H9 (cell line): ENCODE measurements around the gene ZSCAN5A. TPM values are rescaled to one million over a fixed set of nuclear protein-coding genes. Genes with fewer than 3 reads are reported as not detected.
"Not testable (repeated sequence)": the region's sequence is repeated elsewhere in the genome, so short reads cannot be mapped to it uniquely, and the experiment has no call there.

Experiments
- DNase-seq: peaks from one replicate; pipeline ENCODE4 v3.0.0-alpha.2; 2017
- H2AFZ ChIP-seq: one replicate; pipeline ENCODE4 v1.6.1; 2013; ENCODE audit warnings: mild to moderate bottlenecking, low read length, control low read depth, moderate library complexity
- H2AK5ac ChIP-seq: 2 replicates; pipeline ENCODE4 v1.6.1; 2013; ENCODE audit warnings: low read length, control low read depth, mixed read lengths; ENCODE audit not compliant: insufficient read length
- H2BK120ac ChIP-seq: one replicate; pipeline ENCODE4 v1.6.1; 2013; ENCODE audit warnings: low read depth, mild to moderate bottlenecking, low read length, control low read depth, inconsistent platforms; ENCODE audit not compliant: poor library complexity, severe bottlenecking
- H2BK12ac ChIP-seq: 2 replicates; pipeline ENCODE4 v1.6.1; 2013; ENCODE audit warnings: low read length, control low read depth, mixed read lengths, low read depth; ENCODE audit not compliant: insufficient read length
- H2BK15ac ChIP-seq: 2 replicates; pipeline ENCODE4 v1.6.1; 2013; ENCODE audit warnings: low read depth, low read length, control low read depth
- H2BK20ac ChIP-seq: one replicate; pipeline ENCODE4 v1.6.1; 2013; ENCODE audit warnings: low read depth, mild to moderate bottlenecking, low read length, control low read depth, inconsistent platforms; ENCODE audit not compliant: poor library complexity, severe bottlenecking
- H2BK5ac ChIP-seq: 2 replicates; pipeline ENCODE4 v1.6.1; 2013; ENCODE audit warnings: low read length, control low read depth, mixed read lengths; ENCODE audit not compliant: insufficient read length
- H3K14ac ChIP-seq: 2 replicates; pipeline ENCODE4 v1.6.1; 2013; ENCODE audit warnings: low read length, control low read depth; ENCODE audit not compliant: insufficient read depth
- H3K18ac ChIP-seq: 2 replicates; pipeline ENCODE4 v1.6.1; 2013; ENCODE audit warnings: low read depth, mild to moderate bottlenecking, mixed read lengths, low read length, control low read depth; ENCODE audit not compliant: insufficient read length
- H3K23ac ChIP-seq: 2 replicates; pipeline ENCODE4 v1.6.1; 2013; ENCODE audit warnings: low read length, control low read depth, mixed read lengths, low read depth; ENCODE audit not compliant: insufficient read length
- H3K23me2 ChIP-seq: 2 replicates; pipeline ENCODE4 v1.6.1; 2013; ENCODE audit warnings: low read depth, mild to moderate bottlenecking, mixed read lengths, low read length, control low read depth; ENCODE audit not compliant: insufficient read length, poor library complexity, severe bottlenecking
- H3K27ac ChIP-seq: 2 replicates; pipeline ENCODE4 v1.5.1; 2013; ENCODE audit warnings: low read length, control low read depth, mixed read lengths, low read depth; ENCODE audit not compliant: insufficient read length
- H3K27me3 ChIP-seq: 2 replicates; pipeline ENCODE4 v1.6.1; 2013; ENCODE audit warnings: low read length, control low read depth, inconsistent platforms; ENCODE audit not compliant: insufficient read depth
- H3K4ac ChIP-seq: 2 replicates; pipeline ENCODE4 v1.6.1; 2013; ENCODE audit warnings: low read depth, mild to moderate bottlenecking, control low read depth, inconsistent platforms, low read length, moderate library complexity
- H3K4me1 ChIP-seq: 2 replicates; pipeline ENCODE4 v1.6.1; 2013; ENCODE audit warnings: low read length, control low read depth, inconsistent platforms; ENCODE audit not compliant: insufficient read depth
- H3K4me2 ChIP-seq: 2 replicates; pipeline ENCODE4 v1.6.1; 2013; ENCODE audit warnings: low read length, control low read depth, mixed read lengths; ENCODE audit not compliant: insufficient read length, insufficient read depth
- H3K56ac ChIP-seq: 2 replicates; pipeline ENCODE4 v1.6.1; 2013; ENCODE audit warnings: low read depth, mild to moderate bottlenecking, mixed read lengths, low read length, control low read depth; ENCODE audit not compliant: insufficient read length
- H3K79me1 ChIP-seq: 2 replicates; pipeline ENCODE4 v1.6.1; 2013; ENCODE audit warnings: low read depth, mild to moderate bottlenecking, moderate library complexity, low read length, control low read depth, inconsistent platforms; ENCODE audit not compliant: insufficient read depth, poor library complexity, severe bottlenecking
- H3K79me2 ChIP-seq: 2 replicates; pipeline ENCODE4 v1.6.1; 2013; ENCODE audit warnings: low read length, control low read depth, inconsistent platforms; ENCODE audit not compliant: insufficient read depth
- H3K9ac ChIP-seq: 2 replicates; pipeline ENCODE4 v1.6.1; 2013; ENCODE audit warnings: low read length, control low read depth, mixed read lengths; ENCODE audit not compliant: insufficient read length; ENCODE audit errors: extremely low read depth
- H3K9me3 ChIP-seq: one replicate; pipeline ENCODE4 v1.6.1; 2013; ENCODE audit warnings: low read depth, low read length, inconsistent platforms; ENCODE audit not compliant: control insufficient read depth
- H3T11ph ChIP-seq: one replicate; pipeline ENCODE4 v1.6.1; 2013; ENCODE audit warnings: mild to moderate bottlenecking, low read length, control low read depth, inconsistent platforms
- H4K20me1 ChIP-seq: one replicate; pipeline ENCODE4 v1.6.1; 2013; ENCODE audit not compliant: control insufficient read depth, insufficient read length, insufficient read depth
- H4K5ac ChIP-seq: 2 replicates; pipeline ENCODE4 v1.6.1; 2013; ENCODE audit warnings: low read depth, mild to moderate bottlenecking, mixed read lengths, low read length, control low read depth; ENCODE audit not compliant: insufficient read length
- H4K8ac ChIP-seq: replicated peaks from 2 replicates; pipeline ENCODE4 v1.6.1; 2013; ENCODE audit warnings: low read length, control low read depth, mixed read lengths, low read depth; ENCODE audit not compliant: insufficient read length
- H4K91ac ChIP-seq: 2 replicates; pipeline ENCODE4 v1.6.1; 2013; ENCODE audit warnings: low read depth, mild to moderate bottlenecking, moderate library complexity, mixed read lengths, low read length, control low read depth; ENCODE audit not compliant: insufficient read length
- H3K27ac Mint-ChIP-seq, 3 experiments: 2 replicates in 2 of 3; 3 replicates in 1 of 3; pipeline ENCODE4 v1.8.0; 2020 to 2021; ENCODE audit warnings: mixed read lengths in 3 of 3, mild to moderate bottlenecking in 1 of 3, moderate library complexity in 1 of 3
- H3K27me3 Mint-ChIP-seq: 2 replicates; pipeline ENCODE4 v1.8.0; 2021; ENCODE audit warnings: low read depth, mild to moderate bottlenecking, moderate library complexity, mixed read lengths
- H3K36me3 Mint-ChIP-seq, 3 experiments: 2 replicates in 2 of 3; 3 replicates in 1 of 3; pipeline ENCODE4 v1.8.0; 2020 to 2021; ENCODE audit warnings: low read depth in 3 of 3, mixed read lengths in 3 of 3; ENCODE audit not compliant: insufficient read depth in 1 of 3
- H3K4me1 Mint-ChIP-seq, 2 experiments: 2 replicates each; pipeline ENCODE4 v1.8.0; 2020; ENCODE audit warnings: mixed read lengths in 2 of 2
- H3K4me3 Mint-ChIP-seq, 2 experiments: 2 replicates in 1 of 2; 3 replicates in 1 of 2; pipeline ENCODE4 v1.8.0; 2020 to 2021; ENCODE audit warnings: mild to moderate bottlenecking in 2 of 2, mixed read lengths in 2 of 2, moderate library complexity in 1 of 2
- H3K9me3 Mint-ChIP-seq, 2 experiments: 2 replicates in 1 of 2; 3 replicates in 1 of 2; pipeline ENCODE4 v1.8.0; 2020; ENCODE audit warnings: mild to moderate bottlenecking in 2 of 2, mixed read lengths in 2 of 2, moderate library complexity in 1 of 2
- WGBS: extraction: QIAGEN DNeasy Blood & Tissue Kit; methylation state at CpG from one replicate; pipeline ENCODE4 v1.1.7; 2013; ENCODE audit warnings: missing lambda C conversion rate, low lambda C conversion rate, mixed read lengths; ENCODE audit not compliant: insufficient read length; ENCODE audit errors: extremely low coverage; 5-methylcytosine and 5-hydroxymethylcytosine counted together
- total RNA-seq: library from RNA; stranded (reverse); gene quantifications from 2 replicates; pipeline ENCODE4 v1.2.1, GENCODE V29; 2021

Gene ZSCAN5A
- total RNA-seq, 1 experiment from 2014 or later: 12.5 TPM

DNA sequence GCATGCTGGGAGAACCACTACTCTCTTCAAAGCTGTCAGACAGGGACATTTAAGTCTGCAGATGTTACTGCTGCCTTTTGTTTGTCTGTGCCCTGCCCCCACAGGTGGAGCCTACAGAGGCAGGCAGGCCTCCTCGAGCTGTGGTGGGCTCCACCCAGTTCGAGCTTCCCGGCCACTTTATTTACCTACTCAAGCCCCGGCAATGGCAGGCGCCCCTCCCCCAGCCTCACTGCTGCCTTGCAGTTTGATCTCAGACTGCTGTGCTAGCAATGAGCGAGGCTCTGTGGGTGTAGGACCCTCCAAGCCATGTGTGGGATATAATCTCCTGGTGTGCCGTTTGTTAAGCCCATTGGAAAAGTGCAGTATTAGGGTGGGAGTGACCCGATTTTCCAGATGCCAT lies 22.4 kb upstream of the ZSCAN5A start:
- H4K5ac ChIP-seq, H2BK5ac ChIP-seq, H3K4me2 ChIP-seq, H3K4ac ChIP-seq, H2BK15ac ChIP-seq, H4K91ac ChIP-seq, H4K20me1 ChIP-seq, H3K79me2 ChIP-seq, H3K18ac ChIP-seq, H3K27me3 Mint-ChIP-seq, H3K56ac ChIP-seq, H2AFZ ChIP-seq, H2AK5ac ChIP-seq, H3K27ac Mint-ChIP-seq, H3K4me1 ChIP-seq, H2BK12ac ChIP-seq, H3K79me1 ChIP-seq, H3K23ac ChIP-seq, H3K9ac ChIP-seq, DNase-seq, H2BK120ac ChIP-seq, H3T11ph ChIP-seq, H2BK20ac ChIP-seq, H3K27me3 ChIP-seq, H3K23me2 ChIP-seq, H3K4me3 Mint-ChIP-seq, H3K4me1 Mint-ChIP-seq, H4K8ac ChIP-seq, H3K27ac ChIP-seq, H3K14ac ChIP-seq: not testable (repeated sequence)
- peaks cover 43% of the 10 kb centered on the region for H3K9me3 ChIP-seq
- WGBS: no CpG with 5 or more reads among the region's 8 CpGs
- H3K9me3 Mint-ChIP-seq: peaks cover 69 to 79% of the 10 kb centered on the region in 2 experiments
- peaks cover 8 to 17% (median 11%) of the 10 kb centered on the region in 3 experiments; a peak in 6 of 7 replicates for H3K36me3 Mint-ChIP-seq

DNA sequence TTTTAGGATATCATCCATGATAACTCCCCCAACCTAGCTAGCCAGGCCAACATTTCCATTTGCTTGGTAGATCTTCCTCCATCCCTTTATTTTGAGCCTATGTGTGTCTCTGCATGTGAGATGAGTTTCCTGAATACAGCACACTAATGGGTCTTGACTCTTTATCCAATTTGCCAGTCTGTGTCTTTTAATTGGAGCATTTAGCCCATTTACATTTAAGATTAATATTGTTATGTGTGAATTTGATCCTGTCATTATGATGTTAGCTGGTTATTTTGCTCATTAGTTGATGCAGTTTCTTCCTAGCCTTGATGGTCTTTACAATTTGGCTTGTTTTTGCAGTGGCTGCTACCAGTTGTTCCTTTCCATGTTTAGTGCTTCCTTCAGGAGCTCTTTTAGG lies 20.7 kb upstream of the ZSCAN5A start:
- not testable (repeated sequence) for H2AK5ac ChIP-seq, H3K18ac ChIP-seq, H3K27ac ChIP-seq, H3T11ph ChIP-seq, H3K4me2 ChIP-seq, H2BK5ac ChIP-seq, H3K27me3 Mint-ChIP-seq, H3K9ac ChIP-seq, H3K4ac ChIP-seq, H4K8ac ChIP-seq, H3K27ac Mint-ChIP-seq, H2BK12ac ChIP-seq, H2BK120ac ChIP-seq, H3K23me2 ChIP-seq, H3K14ac ChIP-seq, H3K79me1 ChIP-seq, H3K23ac ChIP-seq, H4K91ac ChIP-seq, H3K79me2 ChIP-seq, H2AFZ ChIP-seq, H4K5ac ChIP-seq, H3K4me3 Mint-ChIP-seq, H3K56ac ChIP-seq, H2BK20ac ChIP-seq, H4K20me1 ChIP-seq, H3K27me3 ChIP-seq, H3K4me1 Mint-ChIP-seq, DNase-seq, H3K36me3 Mint-ChIP-seq, H2BK15ac ChIP-seq, H3K4me1 ChIP-seq
- peaks cover 69 to 79% of the 10 kb centered on the region in 2 experiments for H3K9me3 Mint-ChIP-seq
- peaks cover 34% of the 10 kb centered on the region for H3K9me3 ChIP-seq
